Activated T-cell treated with anti-CD3 and anti-CD28 coated beads, Interleukin-2, amount 50 U/mL, for 24 hours (primary cell): Measurements from ENCODE around the gene AGPAT3.

Experiments used
- DNase-seq: peaks from one replicate; pipeline ENCODE4 v3.0.0-alpha.2; 2020
- H3K27ac Mint-ChIP-seq: 2 replicates; pipeline ENCODE4 v1.8.0; 2020; ENCODE audit warnings: mild to moderate bottlenecking, mixed read lengths
- H3K27me3 Mint-ChIP-seq: 2 replicates; pipeline ENCODE4 v1.8.0; 2020; ENCODE audit warnings: mixed read lengths
- H3K36me3 Mint-ChIP-seq: 2 replicates; pipeline ENCODE4 v1.8.0; 2020; ENCODE audit warnings: low read depth, mixed read lengths
- H3K4me1 Mint-ChIP-seq: 2 replicates; pipeline ENCODE4 v1.8.0; 2020; ENCODE audit warnings: low read depth, mixed read lengths
- H3K4me3 Mint-ChIP-seq: 2 replicates; pipeline ENCODE4 v1.8.0; 2020; ENCODE audit warnings: mild to moderate bottlenecking, moderate library complexity, mixed read lengths
- H3K9me3 Mint-ChIP-seq: 2 replicates; pipeline ENCODE4 v1.8.0; 2020; ENCODE audit warnings: mixed read lengths

Gene AGPAT3

DNA sequence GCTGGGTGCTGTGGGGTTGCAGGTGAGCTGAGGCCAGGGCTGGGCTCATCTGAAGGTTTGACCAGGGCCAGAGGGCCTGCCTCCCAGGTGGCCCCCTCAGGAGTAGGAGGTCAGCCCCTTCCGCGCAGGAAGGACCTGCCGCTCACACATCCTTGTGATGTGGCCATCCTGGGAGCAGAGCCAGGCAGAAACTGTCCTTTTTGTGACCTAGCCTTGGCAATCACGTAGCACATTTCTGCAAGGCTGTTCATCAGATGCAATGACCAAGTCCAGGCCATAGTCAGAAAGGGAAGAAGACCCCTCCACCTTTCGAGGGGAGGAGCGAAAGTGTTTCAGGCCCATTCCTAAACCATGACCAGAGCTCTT, 91.6 kb downstream of the AGPAT3 start:
- no peak for DNase-seq
- Mint-ChIP-seq H3K4me3 (no peak overlapping the region), H3K4me1 (peaks cover 26% of the 10 kb centered on the region), H3K27ac (peak overlapping the region; percentile 65), H3K36me3 (peaks cover 21% of the 10 kb centered on the region), H3K27me3 (no peaks in the 10 kb centered on the region), H3K9me3 (no peaks in the 10 kb centered on the region)

DNA sequence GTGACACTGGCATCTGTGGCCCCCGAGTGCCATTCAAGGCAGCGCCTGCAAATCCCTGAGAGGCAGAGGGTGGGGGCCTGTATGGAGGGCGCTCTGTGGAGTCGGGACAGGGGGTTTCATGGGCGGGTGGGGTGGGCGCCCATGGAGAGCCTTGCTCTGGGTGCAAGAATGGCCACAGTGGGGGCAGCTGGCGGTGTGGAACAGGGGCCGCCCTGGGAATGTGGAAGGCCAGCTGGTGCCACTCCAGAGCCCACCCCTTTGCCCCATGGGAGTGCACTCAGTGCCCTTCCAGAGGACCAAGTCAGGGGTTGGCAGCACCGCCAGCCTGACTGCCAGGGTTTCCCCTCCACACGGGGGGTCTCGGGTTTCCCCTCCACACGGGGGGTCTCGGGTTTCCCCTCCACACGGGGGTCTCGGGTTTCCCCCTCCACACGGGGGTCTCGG, 92.1 kb downstream of the AGPAT3 start:
- Mint-ChIP-seq H3K36me3 (peaks cover 20% of the 10 kb centered on the region), H3K27me3 (no peaks in the 10 kb centered on the region), H3K27ac (peak overlapping the region; percentile 65), H3K9me3 (no peaks in the 10 kb centered on the region), H3K4me3 (no peak overlapping the region), H3K4me1 (peaks cover 27% of the 10 kb centered on the region)
- DNase-seq = no peak

DNA sequence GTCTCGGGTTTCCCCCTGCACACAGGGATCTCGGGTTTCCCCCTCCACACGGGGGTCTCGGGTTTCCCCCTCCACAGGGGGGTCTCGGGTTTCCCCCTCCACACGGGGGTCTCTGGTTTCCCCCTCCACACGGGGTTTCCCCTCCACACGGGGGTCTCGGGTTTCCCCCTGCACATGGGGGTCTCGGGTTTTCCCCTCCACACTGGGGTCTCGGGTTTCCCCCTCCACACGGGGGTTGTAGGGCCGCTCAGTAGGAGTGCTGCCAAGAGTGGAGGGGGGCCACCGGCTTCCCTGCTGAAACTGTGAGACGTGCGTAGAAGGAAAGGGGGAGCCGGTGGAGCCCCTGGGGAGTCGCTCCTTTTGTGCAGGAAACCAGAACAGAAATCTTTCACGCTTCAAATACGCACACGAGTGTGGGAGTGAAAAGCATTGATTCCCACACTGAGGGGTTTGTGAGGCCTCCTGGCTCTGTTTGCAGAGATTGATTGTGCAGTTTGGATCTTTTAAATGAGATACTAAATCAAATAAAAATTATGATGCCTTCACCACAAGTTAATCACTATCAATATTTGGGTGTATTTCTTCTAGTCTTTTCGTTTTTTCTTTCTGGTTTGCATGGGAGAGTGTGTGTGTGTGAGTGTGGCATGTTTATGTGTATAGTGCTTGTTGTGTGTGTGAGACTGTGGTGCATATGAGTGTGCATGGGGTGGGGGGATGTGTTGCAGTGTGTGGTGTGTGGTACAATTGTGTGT, 92.8 kb downstream of the AGPAT3 start:
- peaks cover 25% of the 10 kb centered on the region for H3K36me3 Mint-ChIP-seq
- H3K4me1 Mint-ChIP-seq = peaks cover 29% of the 10 kb centered on the region
- H3K9me3 Mint-ChIP-seq = no peaks in the 10 kb centered on the region
- no peaks in the 10 kb centered on the region for H3K27me3 Mint-ChIP-seq
- no peak for DNase-seq
- no peak overlapping the region for H3K27ac Mint-ChIP-seq
- H3K4me3 Mint-ChIP-seq = no peak overlapping the region

DNA sequence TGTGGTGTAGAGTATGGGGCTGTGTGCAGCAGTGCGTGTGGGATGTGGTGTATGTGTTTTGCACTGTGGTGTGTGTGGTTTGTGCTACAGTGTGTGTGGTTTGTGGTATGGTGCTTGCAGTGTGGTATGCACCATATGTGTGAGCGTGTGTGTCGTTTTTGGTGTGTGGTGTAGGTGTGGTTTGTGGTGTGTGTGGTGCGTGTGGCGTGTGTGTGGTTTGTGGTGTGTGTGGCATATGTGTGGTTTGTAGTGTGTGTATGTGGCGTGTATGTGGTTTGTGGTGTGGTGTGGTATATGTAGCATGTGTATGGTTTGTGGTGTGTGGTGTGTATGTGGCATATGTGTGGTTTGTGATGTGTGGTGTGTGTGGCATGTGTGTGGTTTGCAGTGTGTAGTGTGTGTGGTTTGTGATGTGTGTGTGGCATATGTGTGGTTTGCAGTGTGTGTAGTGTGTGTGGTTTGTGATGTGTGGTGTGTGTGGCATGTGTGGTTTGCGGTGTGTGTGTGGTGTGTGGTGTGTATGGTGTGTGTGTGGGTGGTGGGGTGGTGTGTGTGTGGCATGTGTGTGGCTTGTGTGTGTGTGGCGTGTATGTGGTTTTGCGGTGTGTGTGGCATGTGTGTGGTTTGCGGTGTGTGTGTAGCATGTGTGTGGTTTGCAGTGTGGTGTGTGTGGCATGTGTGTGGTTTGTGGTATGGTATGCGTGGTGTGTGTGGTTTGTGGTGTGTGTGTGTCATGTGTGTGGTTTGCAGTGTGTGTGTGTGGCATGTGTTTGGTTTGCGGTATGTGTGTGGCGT, 93.5 kb downstream of the AGPAT3 start:
- no peak overlapping the region for H3K27ac Mint-ChIP-seq
- no peaks in the 10 kb centered on the region for H3K27me3 Mint-ChIP-seq
- H3K4me3 Mint-ChIP-seq = no peak overlapping the region
- H3K36me3 Mint-ChIP-seq = peaks cover 30% of the 10 kb centered on the region
- DNase-seq = no peak
- peaks cover 30% of the 10 kb centered on the region for H3K4me1 Mint-ChIP-seq
- no peaks in the 10 kb centered on the region for H3K9me3 Mint-ChIP-seq

DNA sequence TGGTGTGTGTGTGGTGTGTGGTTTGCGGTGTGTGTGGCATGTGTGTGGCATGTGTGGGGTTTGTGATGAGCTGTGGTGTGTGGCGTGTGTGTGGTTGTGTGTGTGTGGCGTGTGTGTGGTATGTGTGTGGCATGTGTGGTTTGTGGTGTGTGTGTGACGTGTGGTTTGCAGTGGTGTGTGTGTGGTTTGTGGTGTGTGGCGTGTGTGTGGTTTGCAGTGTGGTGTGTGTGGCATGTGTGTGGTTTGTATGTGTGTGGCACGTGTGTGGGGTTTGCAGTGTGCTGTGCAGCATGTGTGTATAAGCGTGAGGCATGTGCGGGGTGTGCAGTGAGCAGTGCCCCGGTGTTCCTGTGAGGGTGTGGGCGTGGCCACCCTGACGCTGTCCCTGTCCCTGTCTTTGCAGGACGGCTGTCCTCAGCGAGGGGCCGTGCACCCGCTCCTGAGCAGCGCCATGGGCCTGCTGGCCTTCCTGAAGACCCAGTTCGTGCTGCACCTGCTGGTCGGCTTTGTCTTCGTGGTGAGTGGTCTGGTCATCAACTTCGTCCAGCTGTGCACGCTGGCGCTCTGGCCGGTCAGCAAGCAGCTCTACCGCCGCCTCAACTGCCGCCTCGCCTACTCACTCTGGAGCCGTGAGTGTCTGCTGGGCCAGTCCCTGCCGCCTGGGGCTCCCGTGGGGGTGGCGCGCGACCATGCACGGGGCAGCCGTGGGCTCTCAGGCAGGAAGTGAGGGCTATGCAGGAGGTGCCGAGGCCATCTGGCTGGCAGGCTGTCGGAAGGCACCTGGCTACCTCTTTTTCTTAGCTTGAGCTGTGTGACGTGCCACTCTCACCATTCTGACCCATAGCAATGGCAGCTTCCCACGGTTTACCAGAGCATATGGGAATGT, 94.5 kb downstream of the AGPAT3 start:
- H3K27me3 Mint-ChIP-seq = no peaks in the 10 kb centered on the region
- H3K36me3 Mint-ChIP-seq = peaks cover 29% of the 10 kb centered on the region
- H3K4me3 Mint-ChIP-seq = no peak overlapping the region
- DNase-seq = no peak
- peaks cover 30% of the 10 kb centered on the region for H3K4me1 Mint-ChIP-seq
- no peak overlapping the region for H3K27ac Mint-ChIP-seq
- no peaks in the 10 kb centered on the region for H3K9me3 Mint-ChIP-seq

DNA sequence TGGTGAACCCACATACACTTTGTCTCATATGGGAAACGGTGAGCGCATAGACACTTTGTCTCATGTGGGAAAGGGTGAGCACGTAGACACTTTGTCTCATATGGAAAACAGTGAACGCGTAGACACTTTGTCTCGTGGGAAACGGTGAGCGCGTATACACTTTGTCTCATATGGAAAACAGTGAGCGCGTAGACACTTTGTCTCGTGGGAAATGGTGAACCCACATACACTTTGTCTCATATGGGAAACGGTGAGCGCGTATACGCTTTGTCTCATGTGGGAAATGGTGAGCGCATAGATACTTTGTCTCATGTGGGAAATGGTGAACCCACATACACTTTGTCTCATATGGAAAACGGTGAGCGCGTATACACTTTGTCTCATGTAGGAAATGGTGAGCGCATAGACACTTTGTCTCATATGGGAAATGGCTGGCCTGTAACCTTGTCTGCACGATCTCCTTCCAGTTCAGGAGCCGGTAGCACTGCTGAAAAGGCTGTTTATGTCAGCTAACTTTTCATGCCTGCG, 96.4 kb downstream of the AGPAT3 start:
- peaks cover 25% of the 10 kb centered on the region for H3K4me1 Mint-ChIP-seq
- H3K4me3 Mint-ChIP-seq = no peak overlapping the region
- peaks cover 30% of the 10 kb centered on the region for H3K36me3 Mint-ChIP-seq
- no peak for DNase-seq
- no peaks in the 10 kb centered on the region for H3K27me3 Mint-ChIP-seq
- H3K27ac Mint-ChIP-seq = peak overlapping the region; percentile 88
- no peaks in the 10 kb centered on the region for H3K9me3 Mint-ChIP-seq

DNA sequence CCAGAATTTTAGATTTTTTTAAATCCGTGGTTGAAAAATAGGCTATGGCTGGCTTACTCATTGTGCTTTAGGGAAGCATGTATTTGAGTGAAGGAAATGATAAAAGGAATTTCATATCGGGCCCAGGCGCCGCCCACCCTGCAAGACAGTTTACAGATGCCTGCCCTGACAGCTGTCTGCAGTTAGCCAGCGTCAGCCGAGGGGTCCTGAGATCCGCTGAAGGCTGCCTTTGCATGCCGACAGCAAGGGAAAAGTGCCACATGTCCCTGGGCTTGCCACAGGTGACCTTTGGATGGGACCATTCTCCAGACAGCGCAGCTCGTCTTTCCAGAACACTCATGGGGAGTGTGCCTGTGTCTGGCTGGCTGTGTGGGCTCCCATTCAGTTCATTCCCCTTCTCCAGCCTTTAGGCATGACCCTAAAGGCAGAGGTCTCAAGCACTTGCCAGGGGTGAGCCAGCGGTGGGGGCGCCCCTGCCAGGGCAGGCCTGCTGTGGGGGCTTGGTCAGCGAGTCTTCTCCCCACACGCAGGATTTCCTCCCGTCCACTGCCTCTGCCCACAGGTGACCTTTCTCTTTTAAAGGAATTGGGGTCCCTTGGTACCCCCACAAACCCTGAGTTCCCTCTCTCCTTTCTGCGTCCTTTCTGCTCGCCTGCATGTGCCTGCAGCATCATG, 101.0 kb downstream of the AGPAT3 start:
- Mint-ChIP-seq H3K9me3 (no peaks in the 10 kb centered on the region), H3K4me1 (peaks cover 11% of the 10 kb centered on the region), H3K4me3 (no peak overlapping the region), H3K27me3 (no peaks in the 10 kb centered on the region), H3K36me3 (peaks cover 66% of the 10 kb centered on the region), H3K27ac (no peak overlapping the region)
- no peak for DNase-seq

DNA sequence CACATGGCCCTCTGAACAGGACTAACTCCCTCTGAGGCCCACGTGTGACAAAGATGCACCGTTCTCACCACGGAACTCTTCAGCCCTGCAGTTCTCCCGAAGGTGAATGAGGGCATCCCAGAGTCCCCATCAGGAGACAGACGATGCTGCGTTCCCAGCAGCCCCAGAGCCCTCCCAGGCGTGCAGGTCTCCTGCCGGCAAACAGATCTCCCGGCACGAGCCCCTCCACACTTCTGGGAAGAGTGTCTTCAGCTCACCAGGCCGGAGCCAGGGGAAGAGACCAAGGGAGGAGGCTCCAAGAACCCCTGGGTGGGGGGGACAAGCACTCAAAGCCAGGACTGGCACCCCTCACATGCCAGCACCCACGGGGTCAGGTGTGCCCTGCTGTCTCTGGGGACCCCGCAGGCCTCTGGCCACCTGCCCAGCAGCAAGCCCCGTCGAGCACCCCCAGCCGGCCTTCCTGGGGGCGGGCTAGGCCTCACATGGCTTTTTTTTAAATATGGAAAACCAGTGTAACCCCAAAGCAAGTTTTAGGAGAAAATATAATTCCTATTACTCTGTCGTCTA, 102.0 kb downstream of the AGPAT3 start:
- no peak overlapping the region for H3K4me3 Mint-ChIP-seq
- H3K27me3 Mint-ChIP-seq = no peaks in the 10 kb centered on the region
- peaks cover 4% of the 10 kb centered on the region for H3K4me1 Mint-ChIP-seq
- H3K9me3 Mint-ChIP-seq = no peaks in the 10 kb centered on the region
- peaks cover 76% of the 10 kb centered on the region for H3K36me3 Mint-ChIP-seq
- H3K27ac Mint-ChIP-seq = peak overlapping the region; percentile 18
- no peak for DNase-seq

DNA sequence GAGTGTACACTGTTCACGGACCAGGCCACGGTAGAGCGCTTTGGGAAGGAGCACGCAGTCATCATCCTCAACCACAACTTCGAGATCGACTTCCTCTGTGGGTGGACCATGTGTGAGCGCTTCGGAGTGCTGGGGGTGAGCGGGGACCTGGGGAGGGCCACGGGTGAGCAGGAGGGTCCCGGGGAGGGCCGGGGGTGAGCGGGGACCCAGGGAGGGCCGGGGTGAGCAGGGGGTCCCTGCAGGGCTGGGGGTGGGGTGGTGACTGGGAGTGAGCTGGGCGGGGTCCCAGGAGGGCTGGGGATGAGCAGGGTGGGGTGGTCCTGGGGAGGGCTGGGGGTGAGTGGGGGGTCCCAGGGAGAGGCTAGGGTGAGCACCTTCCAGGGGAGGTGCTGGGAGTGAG, 103.0 kb downstream of the AGPAT3 start:
- no peaks in the 10 kb centered on the region for H3K27me3 Mint-ChIP-seq
- no peak overlapping the region for H3K4me3 Mint-ChIP-seq
- H3K27ac Mint-ChIP-seq = no peak overlapping the region
- no peak for DNase-seq
- peaks cover under 1% of the 10 kb centered on the region for H3K4me1 Mint-ChIP-seq
- H3K9me3 Mint-ChIP-seq = no peaks in the 10 kb centered on the region
- peaks cover 78% of the 10 kb centered on the region for H3K36me3 Mint-ChIP-seq

DNA sequence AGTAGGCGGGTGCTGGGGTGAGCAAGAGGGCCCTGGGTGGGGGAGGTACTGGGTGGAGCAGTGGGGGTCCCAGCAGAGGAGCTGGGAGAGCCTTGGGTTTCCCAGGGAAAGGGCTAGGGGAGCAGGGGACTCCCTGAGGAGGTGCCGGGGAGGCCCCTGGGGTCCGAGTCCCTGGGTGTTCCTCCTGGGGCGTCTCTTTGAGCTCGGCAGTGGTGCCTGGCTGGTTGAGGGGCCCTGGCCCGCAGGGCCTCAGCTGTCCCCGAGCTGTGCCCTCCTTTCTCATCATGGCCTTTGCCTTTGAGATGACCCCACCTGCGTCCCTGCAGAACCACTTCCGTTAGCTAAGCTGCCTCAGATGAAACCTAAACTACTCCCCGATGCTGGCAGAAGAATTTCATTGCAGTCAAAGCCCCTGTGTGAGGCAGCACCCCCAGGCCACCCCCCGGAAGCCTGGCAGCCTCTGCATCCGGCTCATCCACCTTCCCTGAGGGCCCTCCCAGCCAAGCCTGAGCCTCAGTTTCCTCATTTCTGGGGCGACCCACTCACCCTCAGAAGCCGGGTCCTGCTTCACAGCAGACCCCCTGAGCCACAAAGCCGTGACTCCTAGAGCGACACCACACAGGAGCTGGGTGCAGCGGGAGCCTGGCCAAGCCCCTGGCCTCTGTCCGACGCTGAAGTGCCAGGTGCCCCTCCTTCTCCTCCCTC, 103.5 kb downstream of the AGPAT3 start:
- peaks cover 79% of the 10 kb centered on the region for H3K36me3 Mint-ChIP-seq
- H3K9me3 Mint-ChIP-seq = no peaks in the 10 kb centered on the region
- no peak for DNase-seq
- H3K4me3 Mint-ChIP-seq = no peak overlapping the region
- H3K27me3 Mint-ChIP-seq = no peaks in the 10 kb centered on the region
- no peaks in the 10 kb centered on the region for H3K4me1 Mint-ChIP-seq
- no peak overlapping the region for H3K27ac Mint-ChIP-seq

DNA sequence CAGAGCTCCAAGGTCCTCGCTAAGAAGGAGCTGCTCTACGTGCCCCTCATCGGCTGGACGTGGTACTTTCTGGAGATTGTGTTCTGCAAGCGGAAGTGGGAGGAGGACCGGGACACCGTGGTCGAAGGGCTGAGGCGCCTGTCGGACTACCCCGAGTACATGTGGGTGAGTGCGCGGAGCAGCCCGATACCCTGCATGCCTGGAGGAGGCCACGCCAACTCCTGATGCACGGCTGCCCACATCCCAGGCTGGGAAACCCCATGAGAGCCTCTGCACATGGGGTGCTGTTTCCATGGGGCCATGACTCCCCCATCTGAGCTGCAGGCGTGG, 104.1 kb downstream of the AGPAT3 start:
- no peak for DNase-seq

DNA sequence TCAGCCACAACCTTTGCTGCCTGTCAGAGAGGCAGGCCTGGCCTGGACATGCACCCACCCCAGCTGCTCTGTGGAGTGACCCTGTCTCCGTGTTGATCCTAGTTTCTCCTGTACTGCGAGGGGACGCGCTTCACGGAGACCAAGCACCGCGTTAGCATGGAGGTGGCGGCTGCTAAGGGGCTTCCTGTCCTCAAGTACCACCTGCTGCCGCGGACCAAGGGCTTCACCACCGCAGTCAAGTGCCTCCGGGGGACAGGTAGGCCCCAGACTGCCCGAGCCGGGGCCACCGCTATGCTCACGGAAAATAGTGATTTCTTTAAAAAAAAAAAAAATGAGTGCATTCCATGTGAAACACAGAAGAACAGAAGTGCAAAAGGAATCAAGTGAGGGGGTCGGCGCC, 105.5 kb downstream of the AGPAT3 start:
- Mint-ChIP-seq H3K4me1 (peaks cover 8% of the 10 kb centered on the region), H3K9me3 (no peaks in the 10 kb centered on the region), H3K27me3 (no peaks in the 10 kb centered on the region), H3K36me3 (peaks cover 71% of the 10 kb centered on the region), H3K27ac (no peak overlapping the region), H3K4me3 (no peak overlapping the region)
- DNase-seq = no peak

More for the DNA sequence above, 104.1 kb downstream of the AGPAT3 start:
- Mint-ChIP-seq H3K9me3 (no peaks in the 10 kb centered on the region), H3K27ac (no peak overlapping the region), H3K4me1 (no peaks in the 10 kb centered on the region), H3K4me3 (no peak overlapping the region), H3K27me3 (no peaks in the 10 kb centered on the region), H3K36me3 (peaks cover 77% of the 10 kb centered on the region)

DNA sequence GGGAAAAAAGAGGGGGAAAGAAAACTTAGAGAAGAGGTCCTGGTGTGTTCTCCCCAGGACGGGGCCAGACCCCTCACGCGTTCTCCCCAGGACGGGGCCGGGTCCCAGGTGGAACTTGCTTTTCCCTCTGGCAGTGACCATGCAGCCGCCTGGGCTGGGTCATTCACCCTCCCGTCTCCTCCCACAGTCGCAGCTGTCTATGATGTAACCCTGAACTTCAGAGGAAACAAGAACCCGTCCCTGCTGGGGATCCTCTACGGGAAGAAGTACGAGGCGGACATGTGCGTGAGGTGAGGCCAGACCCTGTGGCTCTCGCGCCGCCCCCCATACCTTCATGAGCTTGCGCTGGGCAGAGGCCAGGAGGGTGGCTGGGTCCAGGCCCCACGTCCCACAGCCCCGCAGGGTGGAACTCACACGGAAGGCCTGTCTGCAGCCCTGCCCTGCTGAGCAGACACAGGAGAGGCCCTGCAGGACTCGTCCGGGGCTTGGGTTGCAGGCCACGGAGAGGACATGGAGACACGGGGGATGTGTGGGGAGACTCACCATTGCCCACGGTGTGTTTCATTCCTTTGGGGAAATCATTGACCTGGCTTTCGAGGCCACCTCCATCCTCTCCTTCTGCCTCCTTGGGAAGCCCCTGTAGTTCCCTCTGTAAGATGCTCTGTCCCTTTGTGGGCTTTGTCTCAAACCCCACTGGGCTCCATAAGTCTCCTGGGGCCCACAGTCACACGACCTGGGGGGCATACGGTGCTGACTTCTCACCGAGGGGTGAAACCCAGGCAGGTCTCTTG, 106.4 kb downstream of the AGPAT3 start:
- Mint-ChIP-seq H3K4me3 (no peak overlapping the region), H3K9me3 (no peaks in the 10 kb centered on the region), H3K4me1 (peaks cover 10% of the 10 kb centered on the region), H3K27me3 (no peaks in the 10 kb centered on the region), H3K36me3 (peaks cover 68% of the 10 kb centered on the region), H3K27ac (peak overlapping the region; percentile 33)
- no peak for DNase-seq
